ENCODE data around the gene CELSR1.

The CELSR1 gene

GRCh38 chr22:46537225-46537945 is at the start of gene CELSR1:
TSS of gene CELSR1 (minus strand) at chr22:46537620. CDS start at chr22:46537170, 450 bp downstream.
- DNase-seq: no peak

GRCh38 chr22:46587061-46587460 is 49.6 kb upstream of the CELSR1 start:
- DNase-seq: no peak

GRCh38 chr22:46586531-46587011 is 49.2 kb upstream of the CELSR1 start:
- DNase-seq: no peak

DNA sequence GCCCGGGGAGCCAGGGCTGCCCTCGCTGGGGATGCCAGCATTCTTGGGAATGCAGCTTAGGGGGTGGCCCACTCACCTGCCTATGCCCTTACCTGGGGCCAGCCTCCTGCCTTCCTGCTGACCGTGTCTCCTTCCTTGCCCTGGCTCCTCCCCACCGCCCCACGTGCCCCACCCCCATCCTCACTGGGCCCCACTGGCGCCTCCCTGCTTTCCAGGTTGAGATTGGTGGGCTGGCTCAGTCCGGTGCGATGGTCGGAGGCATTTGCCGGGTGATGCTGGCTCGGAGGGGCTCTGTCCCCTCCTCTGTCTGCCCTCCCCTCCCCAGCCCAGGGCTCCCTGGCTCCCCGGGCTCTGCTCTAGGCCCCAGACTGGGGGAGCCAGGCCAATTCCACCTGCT is 48.7 kb upstream of the CELSR1 start:
- DNase-seq: no peak

GRCh38 chr22:46585340-46586122 is 48.1 kb upstream of the CELSR1 start:
- DNase-seq: no peak

DNA sequence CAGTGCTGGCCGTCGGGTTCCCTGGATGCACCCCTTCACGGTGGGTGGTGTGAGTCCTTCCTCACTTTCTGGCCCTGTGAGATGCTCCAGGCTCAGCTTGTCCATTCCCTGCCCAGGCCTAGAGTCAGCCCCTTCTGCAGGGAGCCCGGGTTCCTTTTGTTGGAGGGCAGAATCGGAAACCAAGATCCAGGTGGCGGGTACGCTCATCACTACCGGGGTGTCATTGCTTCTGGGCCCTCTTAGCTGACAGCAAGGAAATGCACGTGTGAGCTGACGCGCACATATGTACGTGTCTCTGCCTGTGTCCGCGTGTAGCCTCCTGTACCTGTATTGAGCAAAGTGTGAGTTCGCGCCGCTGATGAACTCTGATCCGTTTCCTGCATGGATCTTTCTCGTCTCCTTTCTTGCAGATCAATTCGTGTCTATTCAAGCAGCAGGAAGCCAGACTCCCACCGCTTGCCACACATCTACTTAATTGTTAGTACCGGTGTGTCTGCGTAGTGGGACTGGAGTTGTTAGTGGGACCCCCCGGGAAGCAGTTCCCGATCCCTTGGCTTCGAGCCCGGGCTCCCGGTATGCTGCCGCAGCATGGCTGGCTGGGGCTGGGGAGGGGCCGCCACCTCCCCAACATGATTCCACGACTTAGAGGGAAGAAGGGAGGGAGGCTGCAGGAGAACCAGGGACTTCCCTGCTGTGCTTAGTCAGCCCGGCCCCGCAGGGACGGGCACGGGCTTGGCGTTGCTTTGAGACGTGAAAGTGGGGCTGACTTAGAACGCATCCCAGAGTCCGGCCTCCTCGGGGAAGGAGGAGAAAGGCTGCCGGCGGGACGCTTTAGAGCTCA is 46.9 kb upstream of the CELSR1 start:
- DNase-seq: no peak

DNA sequence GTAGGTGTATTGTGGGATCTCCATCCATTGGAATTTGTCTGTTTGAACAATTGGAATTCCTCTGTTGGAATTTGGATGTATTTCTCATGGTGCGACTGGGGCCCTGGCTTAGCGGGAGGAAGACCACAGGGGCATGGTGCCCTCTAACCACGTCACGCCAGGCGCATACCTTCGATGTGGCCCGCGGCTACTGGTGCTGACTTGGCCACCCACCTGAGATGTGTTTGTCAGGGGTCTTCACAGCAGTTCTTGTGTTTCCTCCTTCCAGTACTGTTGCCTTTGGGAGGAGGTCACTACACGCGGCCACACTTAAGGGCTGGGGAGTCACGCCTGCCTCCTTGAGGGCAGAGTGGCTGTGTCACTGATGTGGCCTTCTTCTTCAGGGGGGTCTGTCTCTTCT is 46.2 kb upstream of the CELSR1 start:
- no peak for DNase-seq

- no peak for DNase-seq
These were observed 45.0 kb upstream of the CELSR1 start for GRCh38 chr22:46582281-46582933.

- DNase-seq: no peak
These were observed 44.3 kb upstream of the CELSR1 start for GRCh38 chr22:46581538-46582244.

GRCh38 chr22:46580940-46581537 is 43.6 kb upstream of the CELSR1 start:
- no peak for DNase-seq

DNA sequence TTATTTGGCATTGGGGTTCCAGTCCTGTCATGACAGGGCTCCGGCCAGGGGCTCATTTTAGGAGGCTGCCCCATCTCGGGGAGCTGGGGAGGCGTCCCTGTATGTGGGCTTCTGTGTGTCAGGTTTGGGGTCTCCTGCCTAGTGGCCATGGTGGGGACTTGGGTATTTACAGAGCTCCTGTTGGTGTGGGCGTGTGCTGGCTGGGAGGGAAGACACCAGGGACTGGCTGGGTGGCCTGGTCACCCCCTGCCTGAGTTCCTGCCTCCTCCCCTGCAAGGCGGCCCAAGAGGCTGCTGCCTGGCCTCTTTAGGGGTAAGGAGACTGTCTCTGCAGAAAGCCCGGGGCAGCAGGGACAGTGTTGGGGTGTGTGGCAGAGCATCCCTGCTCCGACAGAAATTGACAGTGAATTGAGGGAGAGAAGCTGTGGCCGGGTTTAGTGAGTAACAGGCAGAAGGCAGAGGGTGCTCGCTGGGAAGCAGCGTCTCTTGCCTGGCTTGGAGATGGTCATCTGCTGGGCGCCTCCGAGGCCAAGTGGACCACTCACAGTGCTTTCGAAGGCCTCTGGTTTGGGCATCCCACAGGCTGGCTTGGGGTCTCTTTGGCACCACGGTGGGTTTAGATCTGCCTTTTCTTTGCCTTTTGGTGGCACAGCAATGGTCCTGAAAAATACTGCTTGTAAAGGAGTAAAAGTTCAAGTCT is 42.5 kb upstream of the CELSR1 start:
- no peak for DNase-seq

- no peak for DNase-seq
These were observed 41.6 kb upstream of the CELSR1 start for GRCh38 chr22:46578824-46579561.

- no peak for DNase-seq
These were observed 40.9 kb upstream of the CELSR1 start for GRCh38 chr22:46578251-46578823.

DNA sequence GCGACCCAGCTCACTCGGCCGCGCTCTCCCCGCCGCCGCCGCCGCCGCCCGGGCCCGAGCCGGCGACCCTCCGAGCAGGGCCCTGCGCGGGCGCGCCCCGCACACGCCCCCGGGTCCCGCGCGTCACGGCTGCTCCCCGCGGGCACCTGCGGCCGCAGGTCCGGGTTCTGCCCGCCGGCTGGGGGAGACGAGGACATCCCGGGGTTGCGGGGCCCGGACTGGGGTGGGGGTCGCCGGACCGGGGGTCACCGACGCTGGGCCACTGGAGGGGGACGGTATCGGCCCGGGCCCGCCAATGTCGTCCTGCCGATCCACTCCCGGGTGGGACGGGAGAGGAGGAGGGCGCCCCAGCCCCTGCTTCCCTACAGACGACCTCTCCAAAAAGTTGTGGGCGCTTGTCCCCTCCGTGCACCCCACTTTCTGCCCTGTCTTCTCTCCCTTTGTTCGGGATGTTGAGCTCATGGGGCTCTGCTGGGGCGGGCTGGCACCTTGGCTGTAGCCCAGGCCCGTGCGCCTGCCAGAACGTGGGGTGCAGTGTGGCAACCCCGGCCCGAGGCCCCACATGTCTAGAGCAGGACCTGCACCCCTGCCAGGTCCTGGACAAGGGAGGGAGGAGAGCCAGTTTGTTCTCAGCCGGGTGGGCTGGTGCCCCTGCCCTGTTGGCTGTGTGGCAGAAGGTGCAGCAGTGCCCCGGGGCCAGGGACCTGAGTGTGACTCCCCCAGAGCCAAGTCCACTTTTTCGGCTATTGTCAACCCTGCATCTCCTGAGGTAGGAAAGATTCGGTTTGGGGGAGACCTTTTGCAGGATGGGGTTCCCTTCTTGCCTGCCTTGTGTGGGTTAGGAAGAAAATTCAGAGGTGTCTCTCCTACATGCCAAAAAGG is 40.2 kb upstream of the CELSR1 start:
- no peak for DNase-seq

DNA sequence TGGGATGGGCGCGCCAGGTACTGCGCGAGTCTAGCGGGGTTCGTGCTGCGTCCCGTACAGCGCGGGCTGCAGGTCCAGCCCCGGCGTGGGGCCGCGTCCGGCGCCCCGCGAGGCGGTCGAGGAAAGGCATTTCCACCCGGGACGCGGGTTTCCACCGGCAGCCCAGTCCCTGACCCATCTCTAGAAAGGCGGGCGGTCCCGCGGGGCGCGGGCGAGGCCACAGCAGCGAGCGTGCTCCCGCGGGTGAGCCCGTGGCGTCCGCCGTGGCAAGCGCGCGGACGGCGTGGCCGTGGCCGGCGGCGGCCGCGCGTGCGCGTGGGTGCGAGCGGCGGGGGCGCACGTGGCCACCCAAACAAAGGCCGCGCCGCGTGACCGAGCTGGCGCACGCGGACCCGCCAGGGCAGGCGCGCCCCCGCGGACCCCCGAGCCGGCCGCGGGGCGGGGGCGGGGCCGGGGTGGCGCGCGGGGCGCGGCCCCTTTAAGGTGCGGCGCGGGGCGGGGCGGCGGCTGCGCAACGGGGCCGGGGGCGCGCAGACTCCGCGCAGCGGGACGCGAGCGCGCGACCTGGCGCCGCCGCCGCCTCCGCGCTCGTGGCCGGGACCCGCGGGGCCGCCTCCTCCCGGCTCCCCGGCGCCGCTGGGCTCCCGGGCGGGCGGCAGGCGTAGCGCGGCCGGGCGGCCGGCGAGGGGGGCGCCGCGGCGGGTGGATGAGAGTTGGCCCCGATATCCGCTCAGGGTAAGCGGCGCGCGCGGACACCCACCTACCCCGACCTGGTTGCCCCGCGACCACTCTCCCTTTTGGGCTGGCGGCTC is 39.3 kb upstream of the CELSR1 start:
- no peak for DNase-seq

GRCh38 chr22:46575911-46576555 is 38.6 kb upstream of the CELSR1 start:
- DNase-seq: no peak
